NCI-H128 (cell line): ENCODE measurements around the gene DNAH11.
"Not testable (repeated sequence)": the region's sequence is repeated elsewhere in the genome, so short reads cannot be mapped to it uniquely, and the experiment has no call there.

Source experiments
- DNase-seq: peaks from one replicate; lab custom pipeline; 2025; ENCODE audit not compliant: unreplicated experiment; lab: John Stamatoyannopoulos, UW

Gene DNAH11

GRCh38 chr7:21704359-21704758, 161.5 kb downstream of the DNAH11 start:
- DNase-seq: no peak

DNA sequence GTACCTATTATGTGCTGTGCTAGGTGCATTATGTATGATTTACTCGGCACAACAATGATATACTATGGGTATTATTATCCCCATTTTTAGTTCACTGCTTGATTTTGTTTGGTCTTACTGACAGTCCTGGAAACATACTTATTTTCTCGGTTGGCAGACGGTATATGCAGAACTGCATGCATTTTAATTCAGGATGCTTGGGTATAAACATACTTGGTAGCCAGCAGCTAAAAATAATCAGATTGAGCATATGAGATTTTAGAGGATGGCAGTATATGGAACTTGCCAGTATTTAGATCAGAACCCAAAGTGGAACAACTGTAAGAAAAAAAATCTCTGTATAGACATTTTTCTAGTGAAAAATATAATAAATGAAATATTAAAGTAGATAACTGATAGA, 163.3 kb downstream of the DNAH11 start:
- no peak for DNase-seq

- no peak for DNase-seq
Observed at GRCh38 chr7:21707566-21707965, 164.7 kb downstream of the DNAH11 start.

- DNase-seq: no peak
Observed at GRCh38 chr7:21708096-21708495, 165.3 kb downstream of the DNAH11 start.

DNA sequence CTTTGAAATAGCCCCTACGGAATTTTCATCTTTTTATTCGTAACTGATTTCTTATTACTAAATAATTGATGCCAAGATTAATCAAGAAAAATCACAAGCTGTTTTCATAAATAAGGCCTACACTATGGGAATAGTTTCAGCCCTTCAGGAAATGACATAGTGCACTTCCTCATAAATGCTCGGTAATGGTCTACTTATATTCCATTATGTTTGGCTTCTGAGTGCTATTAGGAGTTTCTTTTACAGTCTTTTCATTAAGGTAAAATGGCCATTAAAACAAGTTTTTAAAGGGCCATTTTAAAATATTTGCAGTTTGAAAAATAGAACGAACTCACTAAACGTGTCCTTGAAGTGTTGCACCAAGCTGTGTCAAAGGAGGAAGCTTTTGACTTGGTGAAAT, 174.5 kb downstream of the DNAH11 start:
- no peak for DNase-seq

GRCh38 chr7:21718391-21718790, 175.6 kb downstream of the DNAH11 start:
- no peak for DNase-seq

GRCh38 chr7:21719846-21720245, 177.0 kb downstream of the DNAH11 start:
- no peak for DNase-seq

- DNase-seq: no peak
Observed at GRCh38 chr7:21722371-21722770, 179.5 kb downstream of the DNAH11 start.

- DNase-seq: no peak
Observed at GRCh38 chr7:21724562-21724961, 181.7 kb downstream of the DNAH11 start.

DNA sequence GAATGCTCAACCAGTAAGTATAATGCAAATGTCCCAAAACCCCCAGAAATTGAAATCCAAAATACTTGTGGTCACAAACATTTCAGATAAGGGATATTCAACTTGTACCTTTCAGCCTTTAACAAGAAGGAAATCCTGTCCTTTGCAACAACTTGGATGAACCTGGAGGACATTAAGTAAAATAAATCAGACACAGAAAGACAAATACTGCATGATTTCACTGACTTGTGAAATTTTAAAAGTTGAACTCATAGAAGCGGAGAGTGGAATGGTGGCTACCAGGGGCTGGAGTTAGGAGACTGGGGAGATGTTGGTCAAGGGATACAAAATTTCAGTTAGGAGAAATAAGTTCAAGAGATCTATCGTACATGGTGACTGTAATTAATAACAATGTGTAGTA, 187.6 kb downstream of the DNAH11 start:
- no peak for DNase-seq

DNA sequence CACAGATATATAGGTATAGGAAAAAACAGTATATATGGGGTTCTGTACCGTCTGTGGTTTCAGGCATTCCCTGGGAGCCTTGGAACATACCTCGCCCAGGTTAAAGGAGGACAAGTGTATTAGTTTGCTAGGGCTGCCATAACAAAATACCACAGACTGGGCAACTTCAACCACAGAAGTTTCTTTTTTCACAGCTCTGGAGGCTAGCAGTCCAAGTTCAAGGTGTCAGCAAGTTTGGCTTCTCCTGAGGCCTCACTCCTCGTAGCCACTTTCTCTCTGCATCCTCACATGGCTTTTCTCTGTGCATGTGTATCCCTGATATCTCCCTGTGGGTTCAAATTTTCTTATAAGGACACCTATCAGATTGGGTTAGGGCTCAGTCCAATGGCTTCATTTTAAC, 189.1 kb downstream of the DNAH11 start:
- no peak for DNase-seq

DNA sequence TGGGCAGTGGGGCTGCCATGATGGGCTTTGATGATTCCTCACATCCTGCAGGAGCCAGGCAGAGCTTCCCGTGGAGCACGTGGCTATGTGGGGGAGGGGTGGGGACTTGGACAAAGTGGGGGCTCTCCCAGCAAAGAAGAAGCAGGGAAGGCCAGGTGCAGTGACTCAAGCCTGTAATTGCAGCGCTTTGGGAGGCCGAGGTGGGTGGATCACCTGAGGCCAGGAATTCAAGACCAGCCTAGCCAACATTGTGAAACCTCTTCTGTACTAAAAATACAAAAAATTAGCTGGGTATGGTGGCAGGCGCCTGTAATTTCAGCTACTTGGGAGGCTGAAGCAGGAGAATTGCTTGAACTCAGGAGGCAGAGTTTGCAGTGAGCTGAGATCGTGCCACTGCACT, 190.1 kb downstream of the DNAH11 start:
- DNase-seq: not testable (repeated sequence)

- no peak for DNase-seq
Observed at GRCh38 chr7:21733837-21734236, 191.0 kb downstream of the DNAH11 start.

- no peak for DNase-seq
Observed at GRCh38 chr7:21743493-21743892, 200.7 kb downstream of the DNAH11 start.

- DNase-seq: no peak
Observed at GRCh38 chr7:21746949-21747348, 204.1 kb downstream of the DNAH11 start.

- DNase-seq: no peak
Observed at GRCh38 chr7:21747806-21748205, 205.0 kb downstream of the DNAH11 start.

DNA sequence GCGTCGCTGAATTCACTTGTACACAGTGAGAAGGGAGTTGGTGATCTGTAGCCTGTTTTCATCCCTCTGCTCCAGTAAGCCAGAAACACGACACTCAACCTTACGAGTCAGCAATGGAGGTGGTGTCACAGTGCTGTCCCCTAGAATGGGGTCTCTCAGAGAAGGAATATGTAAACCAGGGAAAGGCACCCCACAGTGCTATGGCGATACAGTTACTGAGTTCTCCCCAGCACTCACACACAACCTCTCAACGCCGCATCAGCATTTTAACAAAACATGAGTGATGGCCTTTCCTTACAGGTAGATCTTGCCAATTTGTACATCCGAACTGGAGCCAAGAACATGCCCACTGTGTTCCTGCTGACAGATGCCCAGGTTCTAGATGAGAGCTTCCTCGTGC, 206.5 kb downstream of the DNAH11 start:
- DNase-seq: no peak

DNA sequence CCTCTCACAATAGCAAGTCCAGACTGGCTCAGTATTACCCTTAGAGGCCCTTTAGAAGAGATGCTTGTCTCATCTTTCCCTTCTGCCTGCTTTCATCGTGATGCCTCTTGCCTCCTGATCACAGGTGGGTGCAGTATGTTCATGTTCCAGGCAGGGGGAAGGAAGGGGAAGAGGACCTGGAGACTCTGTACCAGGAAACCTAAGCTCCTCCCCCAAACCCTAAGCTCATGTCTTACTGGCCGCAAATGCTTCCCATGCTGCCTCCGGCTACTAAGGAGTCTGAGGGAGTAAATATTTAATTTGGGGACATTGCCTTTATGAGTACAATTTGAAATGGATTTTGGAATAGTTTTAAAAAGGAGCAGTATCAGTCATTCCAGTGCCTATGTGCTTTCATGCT, 210.2 kb downstream of the DNAH11 start:
- DNase-seq: no peak

DNA sequence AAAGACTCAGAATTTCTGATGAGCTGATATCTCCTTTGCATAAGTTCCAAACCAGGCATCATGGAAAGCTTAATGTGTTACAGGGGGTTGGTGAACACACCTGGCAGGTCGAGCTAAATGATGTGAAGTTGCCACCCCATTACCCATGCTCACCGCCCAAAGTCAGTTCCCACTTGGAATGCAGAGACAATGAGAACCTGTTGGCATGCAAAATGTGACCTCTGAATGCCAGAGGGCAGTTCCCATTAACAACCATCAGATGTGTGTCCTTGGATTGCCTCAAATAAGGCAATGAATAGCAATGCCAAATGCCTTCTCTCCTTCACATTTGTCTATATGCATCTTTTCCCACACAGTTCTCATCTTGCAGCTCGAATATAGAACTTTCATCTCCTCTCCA, 212.1 kb downstream of the DNAH11 start:
- no peak for DNase-seq

DNA sequence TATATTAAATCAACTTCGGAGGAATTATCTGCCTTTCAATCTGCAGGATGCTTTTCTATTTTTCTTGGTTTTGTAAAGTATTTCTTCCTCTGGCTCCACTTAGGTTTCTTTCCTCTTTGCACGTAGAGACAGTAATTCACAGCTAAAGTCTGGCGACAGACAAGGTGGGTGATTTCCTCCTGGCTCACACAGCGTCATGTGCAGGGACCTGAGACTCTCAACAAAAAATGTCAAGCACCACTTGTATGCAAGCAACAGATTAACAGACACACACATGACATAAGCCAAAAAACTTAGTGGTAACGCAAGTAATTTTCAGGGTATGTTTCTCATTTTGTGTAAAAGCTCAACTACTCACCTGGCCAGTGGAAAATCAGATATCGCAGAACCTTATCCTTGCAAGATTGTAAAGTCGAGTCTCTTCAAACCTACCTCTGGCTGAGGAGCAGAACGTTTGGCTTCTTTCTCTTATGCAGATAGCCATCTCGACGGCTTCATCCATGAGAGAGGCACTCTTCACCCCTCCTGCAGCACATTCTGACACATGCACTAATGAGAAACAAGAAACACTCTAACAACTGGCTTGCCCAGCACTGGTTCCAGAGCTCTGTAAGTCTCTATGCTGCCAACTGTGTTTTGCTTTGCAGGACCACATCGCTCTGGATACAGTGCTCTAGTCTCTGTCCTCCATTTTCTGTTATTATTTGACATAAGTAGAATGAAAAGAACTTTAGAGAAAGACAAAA, 214.9 kb downstream of the DNAH11 start:
- DNase-seq: no peak

DNA sequence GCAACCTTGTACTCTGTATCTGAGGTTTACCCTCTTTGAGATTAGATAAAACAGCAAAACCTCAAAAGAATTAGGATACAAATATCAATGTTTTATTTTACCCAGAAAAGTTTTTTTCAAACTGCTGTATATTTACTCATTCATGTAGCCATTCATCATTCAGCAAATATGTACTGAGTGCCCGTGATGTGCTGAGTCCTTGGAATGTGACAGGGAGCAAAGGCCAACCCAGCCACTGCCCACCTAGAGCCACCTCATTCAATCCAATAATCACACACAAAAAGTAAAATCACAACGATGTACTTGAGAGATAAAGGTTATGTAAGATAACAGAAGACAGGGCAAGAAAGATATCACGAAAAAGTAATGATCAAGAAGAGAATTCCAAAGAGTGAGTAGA, 215.4 kb downstream of the DNAH11 start:
- no peak for DNase-seq

DNA sequence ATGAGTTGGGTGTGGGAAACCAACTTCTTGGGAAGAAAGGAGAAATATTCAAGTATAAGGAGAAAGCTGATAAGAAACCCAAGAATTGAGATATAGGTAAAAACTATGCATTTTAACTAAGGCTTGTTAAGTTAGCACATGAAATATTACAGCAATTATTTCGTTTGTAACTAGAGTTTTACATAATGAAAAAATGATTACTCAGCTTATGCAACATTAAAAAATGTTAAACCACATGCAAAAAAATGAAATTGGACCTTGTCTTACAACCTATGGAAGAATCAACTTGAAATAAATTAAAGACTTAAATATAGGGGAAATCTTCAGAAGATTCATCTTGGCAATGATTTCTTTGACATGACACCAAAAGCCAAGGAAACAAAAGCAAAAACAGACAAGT, 219.6 kb downstream of the DNAH11 start:
- no peak for DNase-seq

GRCh38 chr7:21763818-21764217, 221.0 kb downstream of the DNAH11 start:
- DNase-seq: no peak
